Esophagus squamous epithelium (tissue), 5 donors: ENCODE data around the gene ACTR1B. TPM values are rescaled to one million over a fixed set of nuclear protein-coding genes. Genes with fewer than 3 reads are reported as not detected.
"Not testable (repeated sequence)": the region's sequence is repeated elsewhere in the genome, so short reads cannot be mapped to it uniquely, and the experiment has no call there.

ENCODE experiments used
- DNase-seq: peaks from one replicate; lab custom pipeline; 2025; lab: John Stamatoyannopoulos, UW
- H3K27ac ChIP-seq, 4 donors: fragments of 200-600 bp; sonication (generic); one replicate each; pipeline ENCODE4 v1.5.1; 2016 to 2019; ENCODE audit warnings: mild to moderate bottlenecking in 1 of 4
- H3K27me3 ChIP-seq, 4 donors: fragments of 200-600 bp; sonication (generic); 1 replicate in 3 of 4; 2 replicates in 1 of 4; pipeline versions ENCODE4 v1.5.1 to v1.6.0; 2017 to 2021; ENCODE audit warnings: antibody characterized with exemption in 1 of 4
- H3K36me3 ChIP-seq, 3 donors: fragments of 200-600 bp; sonication (generic); one replicate each; pipeline ENCODE4 v1.5.1; 2016 to 2019
- H3K4me1 ChIP-seq, 3 donors: fragments of 200-600 bp; sonication (generic); one replicate each; pipeline ENCODE4 v1.5.1; 2017 to 2019
- H3K4me3 ChIP-seq, 4 donors: fragments of 200-600 bp; sonication (generic); 1 replicate in 3 of 4; 2 replicates in 1 of 4; pipeline ENCODE4 v1.5.1; 2016 to 2019; ENCODE audit warnings: mild to moderate bottlenecking in 2 of 4, moderate library complexity in 1 of 4
- H3K9me3 ChIP-seq, 3 donors: fragments of 200-600 bp; sonication (generic); one replicate each; pipeline ENCODE4 v1.5.1; 2016 to 2019
- POLR2A ChIP-seq, 4 donors: fragments of 450-650 bp; IDR thresholded peaks; one replicate each; pipeline ENCODE4 v1.6.1; 2017; ENCODE audit warnings: antibody characterized with exemption in 4 of 4, mild to moderate bottlenecking in 4 of 4, moderate library complexity in 3 of 4
- WGBS, 2 donors: methylation state at CpG; one replicate each; pipeline ENCODE4 v1.1.5; 2018; 5-methylcytosine and 5-hydroxymethylcytosine counted together
- intact Hi-C: fragments of 100-400 bp; cut with DNase I; formaldehyde crosslinking; loops from one replicate; pipeline ENCODE4 v1.15.0; 2022
- total RNA-seq, 4 donors: library from RNA; depleted of rRNA; stranded (reverse); fragments of >200 nt; gene quantifications; one replicate each; pipeline ENCODE4 v1.1.0, GENCODE V29; 2016
- TF ChIP-seq, protein P1 (sequence below), 6 experiments: fragments of 450-650 bp in 4 of 6; fragments of 200-600 bp in 2 of 6; sonication (generic) in 2 of 6; IDR thresholded peaks; one replicate each; pipeline ENCODE4 v1.5.1; 2016 to 2019; ENCODE audit warnings: antibody characterized with exemption in 6 of 6, mild to moderate bottlenecking in 4 of 6, moderate library complexity in 4 of 6
- donor health status: DM: yes; HTN: yes; CAD: no.

The ACTR1B gene
- total RNA-seq, 4 donors from 2014 or later: 29.3 to 57.8 (median 47.5) TPM

DNA sequence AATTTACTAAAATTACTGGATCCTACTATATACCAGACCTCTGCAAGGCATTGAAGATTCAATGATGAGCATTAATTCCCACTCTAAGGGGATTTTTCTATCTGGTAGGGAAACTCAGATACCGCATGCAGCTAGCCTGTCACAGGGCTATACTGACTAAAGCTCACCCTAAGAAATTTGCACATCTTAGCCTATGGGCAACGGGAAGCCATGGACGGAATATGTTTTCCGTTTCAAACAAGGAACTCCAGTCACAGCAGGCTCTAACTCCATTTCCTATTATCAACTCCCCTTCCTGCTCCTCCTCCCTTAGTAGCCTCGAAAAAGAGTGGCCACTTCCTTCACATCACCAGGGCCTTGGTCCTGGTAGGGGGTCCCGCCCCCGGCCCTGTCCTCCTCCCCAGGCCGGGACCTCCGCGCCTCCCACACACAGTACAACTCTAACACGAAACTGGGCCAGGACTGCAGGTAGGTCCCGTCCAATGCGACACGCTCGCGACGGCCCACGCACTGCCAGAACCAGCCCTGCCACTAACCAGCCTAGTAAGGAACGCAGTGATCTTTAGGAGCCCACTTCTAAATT, 18.6 kb downstream of the ACTR1B start:
- 16 to 19% methylated on average over 6 to 11 of the region's 19 CpGs for WGBS, 2 donors
- Histone ChIP-seq H3K4me1 (peaks cover 4 to 25% (median 14%) of the 10 kb centered on the region in 3 donors), H3K27ac (peak overlapping the region; percentile 90 to 98 (median 96)), H3K4me3 (peak overlapping the region; percentile 71 to 100 (median 78)), H3K36me3 (peaks cover 12 to 31% (median 23%) of the 10 kb centered on the region in 3 donors), H3K27me3 (peaks cover 0 to under 1% (median 0%) of the 10 kb centered on the region in 4 donors), H3K9me3 (no peaks in the 10 kb centered on the region)
- TF ChIP-seq, protein P1, sequence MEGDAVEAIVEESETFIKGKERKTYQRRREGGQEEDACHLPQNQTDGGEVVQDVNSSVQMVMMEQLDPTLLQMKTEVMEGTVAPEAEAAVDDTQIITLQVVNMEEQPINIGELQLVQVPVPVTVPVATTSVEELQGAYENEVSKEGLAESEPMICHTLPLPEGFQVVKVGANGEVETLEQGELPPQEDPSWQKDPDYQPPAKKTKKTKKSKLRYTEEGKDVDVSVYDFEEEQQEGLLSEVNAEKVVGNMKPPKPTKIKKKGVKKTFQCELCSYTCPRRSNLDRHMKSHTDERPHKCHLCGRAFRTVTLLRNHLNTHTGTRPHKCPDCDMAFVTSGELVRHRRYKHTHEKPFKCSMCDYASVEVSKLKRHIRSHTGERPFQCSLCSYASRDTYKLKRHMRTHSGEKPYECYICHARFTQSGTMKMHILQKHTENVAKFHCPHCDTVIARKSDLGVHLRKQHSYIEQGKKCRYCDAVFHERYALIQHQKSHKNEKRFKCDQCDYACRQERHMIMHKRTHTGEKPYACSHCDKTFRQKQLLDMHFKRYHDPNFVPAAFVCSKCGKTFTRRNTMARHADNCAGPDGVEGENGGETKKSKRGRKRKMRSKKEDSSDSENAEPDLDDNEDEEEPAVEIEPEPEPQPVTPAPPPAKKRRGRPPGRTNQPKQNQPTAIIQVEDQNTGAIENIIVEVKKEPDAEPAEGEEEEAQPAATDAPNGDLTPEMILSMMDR (IDR thresholded peaks at IDR 0.05): no peak
- no peak for TF ChIP-seq POLR2A (IDR thresholded peaks at IDR 0.05)
- DNase-seq: no peak
- intact Hi-C loops: no loop called here

DNA sequence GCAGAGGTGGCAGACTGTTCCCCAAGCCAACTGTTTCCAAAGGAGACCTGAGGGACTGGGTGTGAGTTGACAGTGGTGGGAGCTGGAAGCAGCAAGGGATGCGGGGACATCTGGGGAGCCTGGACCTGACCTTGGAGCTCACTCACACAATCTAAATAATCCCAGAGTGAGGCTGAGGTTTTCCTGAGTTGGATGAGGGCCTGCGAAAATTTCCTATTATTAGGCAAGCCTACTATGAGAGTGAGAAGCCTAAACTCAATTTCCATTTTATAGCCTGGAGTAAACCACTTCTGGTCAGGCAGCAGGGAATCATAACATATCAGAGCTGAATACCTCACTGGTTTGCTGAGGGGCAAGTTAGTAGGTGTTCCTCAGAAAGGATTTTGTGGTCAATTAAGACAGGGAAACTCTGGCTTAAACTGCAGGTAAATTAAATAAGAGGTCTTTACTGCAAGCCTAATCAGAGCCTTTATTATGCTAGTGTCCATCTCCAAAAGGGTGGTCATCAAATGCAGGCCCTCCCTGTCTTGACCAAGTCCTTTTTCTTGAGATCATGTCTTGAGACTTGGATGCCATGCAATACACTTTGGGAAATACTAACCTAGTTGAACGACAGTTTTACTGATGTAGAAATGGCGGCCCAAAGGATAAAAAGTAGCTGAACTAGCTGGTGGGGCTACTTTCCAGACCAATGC, 19.7 kb downstream of the ACTR1B start:
- Histone ChIP-seq H3K27ac (no peak overlapping the region), H3K9me3 (no peaks in the 10 kb centered on the region), H3K4me3 (no peak overlapping the region), H3K36me3 (peaks cover 12 to 21% (median 13%) of the 10 kb centered on the region in 3 donors), H3K4me1 (peaks cover 4 to 25% (median 14%) of the 10 kb centered on the region in 3 donors), H3K27me3 (peaks cover 0 to 4% (median 0%) of the 10 kb centered on the region in 4 donors)
- no peak for TF ChIP-seq POLR2A (IDR thresholded peaks at IDR 0.05)
- TF ChIP-seq, protein P1 (IDR thresholded peaks at IDR 0.05): no peak
- no peak for DNase-seq
- intact Hi-C loops: no loop called here
- 93 to 95% methylated on average over 4 of the region's 4 CpGs for WGBS, 2 donors

DNA sequence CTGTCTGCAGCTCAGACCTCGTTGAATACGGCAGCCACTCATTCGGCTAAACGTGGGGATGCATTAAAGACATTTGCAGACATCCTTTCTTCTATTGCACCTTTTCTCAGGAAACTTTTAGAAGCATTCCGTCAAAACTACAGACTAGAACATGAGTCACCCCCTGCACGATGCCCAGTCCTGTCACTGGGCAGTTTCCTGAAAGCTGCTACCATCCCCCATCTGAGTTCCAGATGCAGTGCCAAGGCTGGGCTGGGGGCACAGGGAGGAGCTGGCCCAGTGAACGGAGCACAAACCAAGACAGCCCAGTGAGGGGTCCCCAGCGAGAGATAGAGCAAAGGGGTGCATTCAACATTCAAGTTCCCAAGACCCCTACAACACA, 37.8 kb downstream of the ACTR1B start:
- H3K4me1 ChIP-seq, DNase-seq, H3K36me3 ChIP-seq, H3K27me3 ChIP-seq, H3K9me3 ChIP-seq, intact Hi-C loops, H3K4me3 ChIP-seq, H3K27ac ChIP-seq: not testable (repeated sequence)
- 53 to 73% methylated on average over 6 of the region's 8 CpGs for WGBS, 2 donors

DNA sequence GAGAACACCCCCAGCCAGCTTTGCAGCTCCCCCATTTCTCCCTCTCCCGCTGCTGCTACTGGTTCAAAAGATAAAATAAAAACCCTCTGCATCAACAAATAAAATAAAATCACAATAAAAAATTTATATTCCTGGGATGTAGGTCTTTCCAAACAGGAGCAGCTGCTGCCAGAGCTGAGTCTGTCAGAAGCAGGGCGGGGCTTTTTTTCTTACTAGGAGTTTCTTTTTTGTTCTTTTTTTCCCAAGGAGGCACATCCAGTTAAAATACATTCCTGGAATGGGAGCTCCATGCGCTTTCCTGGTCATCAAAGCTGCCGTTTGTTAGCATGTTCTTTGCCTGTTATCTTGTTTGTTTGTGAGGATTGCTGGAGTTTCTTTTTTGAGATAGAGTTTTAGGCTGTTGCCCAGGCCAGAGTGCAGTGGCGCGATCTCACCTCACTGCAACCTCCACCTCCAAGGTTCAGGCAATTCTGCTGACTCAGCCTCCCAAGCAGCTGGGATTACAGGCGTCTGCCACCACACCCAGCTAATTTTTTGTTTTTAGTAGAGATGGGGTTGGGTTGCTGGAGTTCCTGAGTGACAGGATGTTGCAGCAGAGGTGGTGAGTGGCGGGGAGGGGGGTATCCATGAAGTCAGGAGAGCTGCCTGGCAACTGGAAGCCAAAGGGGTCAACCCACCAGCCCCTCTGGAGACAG, 38.3 kb downstream of the ACTR1B start:
- 40% methylated on average over 1 of the region's 8 CpGs; no CpG with 5 or more reads in 1 of the 2 donors for WGBS, 2 donors
- H3K36me3 ChIP-seq, H3K9me3 ChIP-seq, intact Hi-C loops, H3K27ac ChIP-seq, H3K27me3 ChIP-seq, H3K4me1 ChIP-seq, H3K4me3 ChIP-seq, DNase-seq: not testable (repeated sequence)

DNA sequence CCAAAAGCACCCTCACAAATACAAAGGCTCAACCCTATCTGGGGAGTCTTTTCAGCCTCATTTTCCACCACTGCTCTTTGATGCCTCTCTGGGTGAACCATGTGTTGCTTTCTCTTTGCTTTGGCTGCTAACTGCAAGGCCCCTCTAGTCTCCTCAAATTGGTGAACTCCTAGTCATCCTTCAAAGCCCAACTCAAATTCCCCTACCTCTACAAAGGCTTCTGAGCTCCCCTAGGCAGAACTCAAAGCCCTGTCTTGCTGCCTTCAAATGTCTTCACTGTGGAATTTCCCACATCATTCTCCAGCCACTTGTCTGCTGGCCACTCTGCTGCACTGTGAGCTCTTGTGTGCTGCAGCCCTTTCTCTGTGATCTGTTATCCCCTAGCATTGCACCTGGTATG, 40.9 kb downstream of the ACTR1B start:
- H3K36me3 ChIP-seq, H3K4me1 ChIP-seq, H3K4me3 ChIP-seq, H3K27me3 ChIP-seq, intact Hi-C loops, H3K9me3 ChIP-seq, H3K27ac ChIP-seq, DNase-seq: not testable (repeated sequence)

DNA sequence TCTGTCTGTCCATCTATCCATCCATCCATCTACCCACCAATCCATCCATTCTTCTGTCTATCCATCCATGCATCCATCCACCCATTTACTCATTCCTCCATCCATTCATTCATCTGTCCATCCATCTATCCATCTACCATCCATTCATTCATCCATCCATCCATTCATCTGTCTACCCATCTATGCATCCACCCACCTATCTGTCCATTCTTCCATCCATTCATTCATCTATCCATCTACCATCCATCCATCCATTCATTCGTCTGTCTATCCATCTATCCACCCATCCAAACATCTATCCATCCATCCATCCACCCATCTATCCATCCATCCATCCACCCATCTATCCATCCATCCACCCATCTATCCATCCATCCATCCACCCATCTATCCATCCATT, 43.4 kb downstream of the ACTR1B start:
- intact Hi-C loops, H3K27ac ChIP-seq: not testable (repeated sequence)
- WGBS, 2 donors: 68% methylated on average over 1 of the region's 1 CpG; no CpG with 5 or more reads in 1 of the 2 donors

DNA sequence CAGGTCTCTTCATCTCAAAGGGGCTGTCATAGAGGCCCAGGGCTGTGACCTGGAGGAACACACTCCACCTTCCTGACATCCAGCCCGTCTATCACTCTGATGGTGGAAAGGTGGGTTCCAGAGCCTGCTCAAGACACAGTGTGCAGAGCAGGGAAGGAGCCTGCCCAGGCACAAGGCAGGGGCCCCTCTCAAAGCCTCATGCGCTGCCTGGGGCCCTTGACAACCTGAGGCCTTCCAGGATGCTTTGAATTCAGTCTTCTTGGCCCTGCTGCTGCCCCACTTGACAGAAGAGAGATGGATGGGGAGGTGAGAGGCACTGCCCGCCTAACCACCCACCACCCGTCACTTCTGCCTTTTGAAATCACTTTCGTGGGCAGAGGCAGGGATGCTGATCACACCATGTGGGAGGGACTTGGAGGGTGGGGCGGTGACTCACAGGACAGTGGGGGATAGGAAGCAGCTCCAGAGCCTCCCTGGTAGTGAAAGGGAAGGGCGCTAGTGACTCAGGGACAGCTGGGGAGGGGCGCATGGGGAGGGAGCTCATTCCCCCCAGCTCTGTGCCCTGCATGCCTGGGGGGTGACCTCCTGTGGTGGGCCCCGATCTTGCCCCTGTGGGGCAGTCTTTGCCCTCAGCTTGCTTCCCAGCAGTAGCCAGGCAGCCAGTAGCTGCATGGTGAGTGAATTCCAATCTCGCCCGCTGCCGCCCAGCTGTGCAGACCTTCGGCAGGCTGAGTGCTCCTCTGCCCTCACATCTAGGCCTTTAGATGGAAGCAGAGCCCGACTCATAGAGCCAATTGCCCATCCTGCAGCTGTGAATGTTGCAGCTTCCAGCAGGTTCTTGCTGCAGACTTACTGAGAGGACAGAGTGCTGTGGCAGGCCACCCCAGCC, 44.7 kb downstream of the ACTR1B start:
- H3K27me3 ChIP-seq, DNase-seq, H3K36me3 ChIP-seq, intact Hi-C loops, H3K9me3 ChIP-seq, H3K27ac ChIP-seq, H3K4me3 ChIP-seq, H3K4me1 ChIP-seq: not testable (repeated sequence)
- WGBS, 2 donors: no CpG with 5 or more reads among the region's 14 CpGs

More for the DNA sequence above, 43.4 kb downstream of the ACTR1B start:
- not testable (repeated sequence) for H3K27me3 ChIP-seq, H3K36me3 ChIP-seq, DNase-seq, H3K4me1 ChIP-seq, H3K9me3 ChIP-seq, H3K4me3 ChIP-seq
